NCI-H2029 treated with DMSO at 0.1 percent for 48 hours (cell line): ENCODE measurements around the gene SDCBP2.
"Not testable (repeated sequence)": the region's sequence is repeated elsewhere in the genome, so short reads cannot be mapped to it uniquely, and the experiment has no call there.

Source experiments
- DNase-seq: peaks from one replicate; lab custom pipeline; 2025; lab: John Stamatoyannopoulos, UW

Gene SDCBP2

GRCh38 chr20:1360094-1360846 is 31.3 kb upstream of the SDCBP2 start:
- DNase-seq: no peak

- no peak for DNase-seq
Observed at GRCh38 chr20:1357921-1358671, 29.2 kb upstream of the SDCBP2 start.

GRCh38 chr20:1353956-1354355 is 25.0 kb upstream of the SDCBP2 start:
- no peak for DNase-seq

- no peak for DNase-seq
Observed at GRCh38 chr20:1346315-1346969, 17.5 kb upstream of the SDCBP2 start.

- DNase-seq: no peak
Observed at GRCh38 chr20:1345756-1346093, 16.8 kb upstream of the SDCBP2 start.

GRCh38 chr20:1345030-1345755 is 16.3 kb upstream of the SDCBP2 start:
- DNase-seq: no peak

- not testable (repeated sequence) for DNase-seq
Observed at GRCh38 chr20:1343446-1344124, 14.6 kb upstream of the SDCBP2 start.

GRCh38 chr20:1341561-1342265 is 12.8 kb upstream of the SDCBP2 start:
- DNase-seq: no peak

- no peak for DNase-seq
Observed at GRCh38 chr20:1338801-1339200, 9.9 kb upstream of the SDCBP2 start.

GRCh38 chr20:1338096-1338495 is 9.2 kb upstream of the SDCBP2 start:
- no peak for DNase-seq

- DNase-seq: no peak
Observed at GRCh38 chr20:1337441-1337840, 8.5 kb upstream of the SDCBP2 start.

- peak; percentile 55 for DNase-seq
Observed at GRCh38 chr20:1336699-1337367, 7.9 kb upstream of the SDCBP2 start.

- DNase-seq: no peak
Observed at GRCh38 chr20:1335961-1336698, 7.2 kb upstream of the SDCBP2 start.

GRCh38 chr20:1334761-1335160 is 5.8 kb upstream of the SDCBP2 start:
- DNase-seq: no peak

GRCh38 chr20:1334370-1334731 is 5.4 kb upstream of the SDCBP2 start:
- DNase-seq: no peak

- DNase-seq: no peak
Observed at GRCh38 chr20:1333462-1334369, 4.8 kb upstream of the SDCBP2 start.

GRCh38 chr20:1332749-1333300 is 3.9 kb upstream of the SDCBP2 start:
- no peak for DNase-seq

GRCh38 chr20:1331801-1332453 is 3.0 kb upstream of the SDCBP2 start:
- DNase-seq: no peak
